SK-N-MC (cell line): ENCODE data around the gene TTF1.

ENCODE experiments used
- DNase-seq: peaks from one replicate; pipeline ENCODE4 v3.0.0-alpha.2; 2011; ENCODE audit warnings: low read depth, low spot score
- H3K27ac ChIP-seq: fragments of 200-600 bp; sonication (generic); 2 replicates; pipeline ENCODE4 v1.5.1; 2016; ENCODE audit warnings: mixed run types
- H3K36me3 ChIP-seq: fragments of 200-600 bp; sonication (generic); 2 replicates; pipeline ENCODE4 v1.6.1; 2017; ENCODE audit warnings: antibody characterized with exemption, low read length, mixed read lengths; ENCODE audit not compliant: insufficient read depth
- H3K4me3 ChIP-seq: fragments of 200-600 bp; sonication (generic); 2 replicates; pipeline ENCODE4 v1.5.1; 2016
- H3K9ac ChIP-seq: fragments of 200-600 bp; sonication (generic); 2 replicates; pipeline ENCODE4 v1.8.0; 2017; ENCODE audit warnings: mixed run types, mixed read lengths; ENCODE audit not compliant: insufficient read length
- H3K9me3 ChIP-seq: fragments of 200-600 bp; sonication (generic); 2 replicates; pipeline ENCODE4 v1.6.1; 2017; ENCODE audit warnings: low read depth, mild to moderate bottlenecking, antibody characterized with exemption, low read length, moderate library complexity, mixed read lengths
- EZH2 ChIP-seq: fragments of 200-600 bp; sonication (generic); IDR thresholded peaks from one replicate; pipeline ENCODE4 v1.6.1; 2017; ENCODE audit warnings: antibody characterized with exemption
- FOXP2 ChIP-seq: optimal IDR thresholded peaks from 2 replicates; pipeline ENCODE3; 2011; ENCODE audit warnings: mild to moderate bottlenecking, moderate library complexity; ENCODE audit not compliant: insufficient read depth; ENCODE audit errors: extremely low read length, control extremely low read depth
- POLR2AphosphoS5 ChIP-seq: IDR thresholded peaks from 2 replicates; pipeline ENCODE4 v1.6.1; 2012; ENCODE audit warnings: mild to moderate bottlenecking, low read depth, low read length, borderline replicate concordance

Gene TTF1

GRCh38 chr9:132365986-132366385, 40.7 kb downstream of the TTF1 start:
- Histone ChIP-seq H3K9me3 (no peaks in the 10 kb centered on the region), H3K9ac (no peak overlapping the region), H3K27ac (no peak overlapping the region), H3K36me3 (no peaks in the 10 kb centered on the region), H3K4me3 (no peak overlapping the region)
- TF ChIP-seq EZH2, result no peak
- no peak for TF ChIP-seq POLR2AphosphoS5
- no peak for TF ChIP-seq FOXP2
- no peak for DNase-seq

- no peak overlapping the region for H3K4me3 ChIP-seq
- no peak for TF ChIP-seq POLR2AphosphoS5
Observed at GRCh38 chr9:132364068-132364467, 42.6 kb downstream of the TTF1 start.

GRCh38 chr9:132357764-132358163, 48.9 kb downstream of the TTF1 start:
- Histone ChIP-seq H3K9me3 (no peaks in the 10 kb centered on the region), H3K9ac (no peak overlapping the region), H3K36me3 (peaks cover 8% of the 10 kb centered on the region), H3K4me3 (no peak overlapping the region), H3K27ac (no peak overlapping the region)
- TF ChIP-seq POLR2AphosphoS5 (no peak), EZH2 (no peak), FOXP2 (no peak)
- no peak for DNase-seq

More at GRCh38 chr9:132364068-132364467, 42.6 kb downstream of the TTF1 start:
- Histone ChIP-seq H3K27ac (no peak overlapping the region), H3K9ac (no peak overlapping the region), H3K36me3 (no peaks in the 10 kb centered on the region), H3K9me3 (no peaks in the 10 kb centered on the region)
- no peak for DNase-seq

GRCh38 chr9:132356324-132356924, 50.2 kb downstream of the TTF1 start:
- TF ChIP-seq EZH2 (no peak), FOXP2 (no peak), POLR2AphosphoS5 (no peak)
- Histone ChIP-seq H3K27ac (no peak overlapping the region), H3K4me3 (no peak overlapping the region), H3K36me3 (peaks cover 21% of the 10 kb centered on the region), H3K9ac (no peak overlapping the region), H3K9me3 (no peaks in the 10 kb centered on the region)
- DNase-seq, result no peak

- Histone ChIP-seq H3K9me3 (no peaks in the 10 kb centered on the region), H3K9ac (peak within 1 kb of the TSS; percentile 94), H3K36me3 (peaks cover 36% of the 10 kb centered on the region), H3K4me3 (peak within 1 kb of the TSS; percentile 95), H3K27ac (peak within 1 kb of the TSS; percentile 89)
- peak; percentile 8 for DNase-seq
- TF ChIP-seq FOXP2 (no peak), EZH2 (no peak), POLR2AphosphoS5 (peak; percentile 94)
Observed at GRCh38 chr9:132354637-132355355, 51.8 kb downstream of the TTF1 start, which contains the start of gene SETX. SETX (minus strand) TSS chr9:132354986; CDS start chr9:132349428, 5,558 bp downstream.

- H3K9me3 ChIP-seq, result no peaks in the 10 kb centered on the region
- H3K9ac ChIP-seq, result peak overlapping the region; percentile 7
- DNase-seq, result no peak
- no peak for TF ChIP-seq EZH2
- H3K36me3 ChIP-seq, result peaks cover 64% of the 10 kb centered on the region
- H3K4me3 ChIP-seq, result peak overlapping the region; percentile 9; the same call in 1 of the 2 replicates
- H3K27ac ChIP-seq, result peak overlapping the region; percentile 37; the same call in 1 of the 2 replicates
Observed at GRCh38 chr9:132351404-132352045, 55.1 kb downstream of the TTF1 start.

GRCh38 chr9:132350861-132351315, 55.8 kb downstream of the TTF1 start:
- Histone ChIP-seq H3K9ac (peak overlapping the region; percentile 7), H3K9me3 (no peaks in the 10 kb centered on the region), H3K27ac (0 out of 2 replicates have a peak overlapping the region, but pooled peaks have one; percentile 37), H3K36me3 (peaks cover 70% of the 10 kb centered on the region), H3K4me3 (peak overlapping the region; percentile 9; the same call in 1 of the 2 replicates)
- TF ChIP-seq POLR2AphosphoS5, result no peak
- DNase-seq, result no peak

GRCh38 chr9:132348676-132349075, 58.0 kb downstream of the TTF1 start:
- DNase-seq, result no peak
- Histone ChIP-seq H3K4me3 (no peak overlapping the region), H3K27ac (no peak overlapping the region), H3K9me3 (no peaks in the 10 kb centered on the region), H3K36me3 (peaks cover 88% of the 10 kb centered on the region), H3K9ac (no peak overlapping the region)
- TF ChIP-seq POLR2AphosphoS5 (no peak), EZH2 (no peak), FOXP2 (no peak)

- TF ChIP-seq FOXP2 (no peak), EZH2 (no peak), POLR2AphosphoS5 (no peak)
- Histone ChIP-seq H3K36me3 (peaks cover 89% of the 10 kb centered on the region), H3K9me3 (no peaks in the 10 kb centered on the region), H3K4me3 (no peak overlapping the region), H3K27ac (no peak overlapping the region), H3K9ac (no peak overlapping the region)
- DNase-seq, result no peak
Observed at GRCh38 chr9:132346177-132346576, 60.5 kb downstream of the TTF1 start.
